Pancreas (tissue), 10 donors: ENCODE measurements around the gene ZNF184. TPM values are rescaled to one million over a fixed set of nuclear protein-coding genes. Genes with fewer than 3 reads are reported as not detected.
A peak's percentile ranks its signal among the peaks of the same experiment; 100 is the strongest.

Source experiments
- ATAC-seq, 4 donors: fragments of 200-7000 bp; cut with Tn5 transposase; one replicate each; pipeline versions ENCODE4 v1.8.0 to v1.9.1; 2020; ENCODE audit warnings: mild to moderate bottlenecking in 4 of 4, moderate library complexity in 4 of 4
- DNase-seq, 6 donors: peaks; one replicate each; pipeline ENCODE4 v3.0.0-alpha.2; 2020
- FAIRE-seq: peaks from 2 replicates; lab custom pipeline; 2012; peaks lifted over from hg19 to GRCh38; lab: Jason Lieb, UNC
- H3K27ac ChIP-seq, 4 donors: fragments of 200-600 bp; sonication (generic); 1 replicate in 3 of 4; 2 replicates in 1 of 4; pipeline versions ENCODE4 v1.5.0 to v1.8.0; 2020
- H3K27me3 ChIP-seq, 4 donors: fragments of 200-600 bp; one replicate each; pipeline ENCODE4 v1.8.0; 2021
- H3K36me3 ChIP-seq, 3 donors: fragments of 200-600 bp; sonication (generic) in 1 of 3; one replicate each; pipeline versions ENCODE4 v1.5.0 to v1.8.0; 2020 to 2021
- H3K4me1 ChIP-seq, 3 donors: fragments of 200-600 bp; one replicate each; pipeline ENCODE4 v1.8.0; 2021
- H3K4me3 ChIP-seq, 4 donors: fragments of 200-600 bp; sonication (generic) in 2 of 4; one replicate each; pipeline versions ENCODE4 v1.5.0 to v1.8.0; 2020 to 2021
- H3K9me3 ChIP-seq, 4 donors: fragments of 200-600 bp; one replicate each; pipeline ENCODE4 v1.8.0; 2021
- CTCF ChIP-seq, 4 donors: fragments of 200-600 bp; sonication (generic) in 3 of 4; IDR thresholded peaks; one replicate each; pipeline versions ENCODE4 v1.5.0 to v1.8.0; 2021; ENCODE audit warnings: antibody characterized with exemption in 4 of 4
- WGBS, 2 donors: extraction: QIAGEN DNeasy Blood & Tissue Kit; methylation state at CpG; one replicate each; pipeline ENCODE4 v1.1.7; 2013; 5-methylcytosine and 5-hydroxymethylcytosine counted together
- intact Hi-C, 3 donors: fragments of 100-400 bp; cut with DNase I; formaldehyde crosslinking; loops; one replicate each; pipeline versions ENCODE4 v1.11.1 to v1.14.2; 2022
- polyA plus RNA-seq, 2 donors: library from polyadenylated mRNA; stranded (reverse); fragments of 200-250 nt; gene quantifications; one replicate each; pipeline ENCODE4 v1.2.3, GENCODE V29; 2013
- total RNA-seq, 6 donors: library from RNA; stranded (reverse); fragmentation: NEBNext Ultra II Directional in 4 of 6; extraction: Animal tissue kit (Norgen Biotek cat#: 25700) in 4 of 6; gene quantifications; one replicate each; pipeline versions ENCODE4 v1.2.1 to v1.2.4, GENCODE V29; 2021 to 2023
- donor health status: healthy with polysubstance abuse.
- donor health status: DM: no; HTN: no; CAD: no; lungs with moderate emphysema.
- donor health status: DM: no; HTN: no; CAD: no.
- donor health status: control.
- donor health status: control.
- donor health status: Bipolar disorder and iron deficiency.
- donor health status: DM: yes; HTN: yes; CAD: no.
- donor health status: DM: no; HTN: no; CAD: no.
- donor health status: DM: no; HTN: no; CAD: no.
- donor health status: DM: yes; HTN: yes; CAD: no.

Gene ZNF184
- 1 to 10 TPM; 1.6 to 4.6 (median 2.6) TPM for total RNA-seq
- polyA plus RNA-seq, result 1 to 10 TPM; 1.1 to 1.9 TPM

- Histone ChIP-seq H3K9me3 (no peaks in the 10 kb centered on the region), H3K4me3 (peak within 1 kb of the TSS; percentile 52 to 86 (median 74)), H3K27ac (peak within 1 kb of the TSS; percentile 92 to 97 (median 95)), H3K36me3 (no peaks in the 10 kb centered on the region), H3K27me3 (no peaks in the 10 kb centered on the region), H3K4me1 (peaks cover 0 to 16% (median 0%) of the 10 kb centered on the region in 3 donors)
- intact Hi-C loops, result no loop called here
- no peak for TF ChIP-seq CTCF (IDR thresholded peaks at IDR 0.05)
- FAIRE-seq (peak; percentile 93), DNase-seq (peak; percentile 93 to 98 (median 97)), ATAC-seq (peak; percentile 95 to 99 (median 96))
- 1% methylated on average over 56 of the region's 56 CpGs for WGBS, 2 donors
Observed at GRCh38 chr6:27472617-27473400, at the start of gene ZNF184. TSS of gene ZNF184 (minus strand) at chr6:27473105. CDS start at chr6:27472294, 811 bp downstream.

GRCh38 chr6:27518881-27519795 lies 46.2 kb upstream of the ZNF184 start:
- FAIRE-seq, result peak; percentile 45
- 0 to 1% methylated on average over 42 of the region's 42 CpGs for WGBS, 2 donors

GRCh38 chr6:27517928-27518787 lies 45.3 kb upstream of the ZNF184 start:
- no peaks in the 10 kb centered on the region for H3K36me3 ChIP-seq
- FAIRE-seq (no peak), DNase-seq (no peak), ATAC-seq (peak; percentile 42 to 69 (median 64))
- peaks cover 0 to 20% (median 0%) of the 10 kb centered on the region in 4 donors for H3K27me3 ChIP-seq
- 18 to 21% methylated on average over 12 of the region's 12 CpGs for WGBS, 2 donors
- TF ChIP-seq CTCF (IDR thresholded peaks at IDR 0.05), result no peak
- intact Hi-C loops, result no loop called here
- peaks cover 0 to 8% (median 7%) of the 10 kb centered on the region in 3 donors for H3K4me1 ChIP-seq
- no peaks in the 10 kb centered on the region for H3K9me3 ChIP-seq
- H3K4me3 ChIP-seq, result peak overlapping the region in 3 of 4 donors; percentile 34 to 73 (median 67)
- peak overlapping the region in 2 of 4 donors; percentile 78 to 80 for H3K27ac ChIP-seq

More at GRCh38 chr6:27518881-27519795, 46.2 kb upstream of the ZNF184 start:
- peak overlapping the region; percentile 13 to 80 (median 64) for H3K27ac ChIP-seq
- H3K36me3 ChIP-seq, result no peaks in the 10 kb centered on the region
- intact Hi-C loops, result no loop called here
- peak overlapping the region; percentile 34 to 73 (median 56) for H3K4me3 ChIP-seq
- H3K27me3 ChIP-seq, result peaks cover 0 to 11% (median 0%) of the 10 kb centered on the region in 4 donors
- H3K4me1 ChIP-seq, result peaks cover 0 to 8% (median 7%) of the 10 kb centered on the region in 3 donors
- DNase-seq (peak; percentile 34 to 73 (median 56)), ATAC-seq (peak; percentile 91 to 95 (median 94))
- TF ChIP-seq CTCF (IDR thresholded peaks at IDR 0.05), result peak; percentile 12 to 43 (median 40)
- no peaks in the 10 kb centered on the region for H3K9me3 ChIP-seq

GRCh38 chr6:27517238-27517637 lies 44.3 kb upstream of the ZNF184 start:
- Histone ChIP-seq H3K4me1 (peaks cover 0 to 8% (median 7%) of the 10 kb centered on the region in 3 donors), H3K27ac (no peak overlapping the region), H3K27me3 (peaks cover 0 to 27% (median 0%) of the 10 kb centered on the region in 4 donors), H3K4me3 (no peak overlapping the region), H3K9me3 (no peaks in the 10 kb centered on the region), H3K36me3 (no peaks in the 10 kb centered on the region)
- WGBS, 2 donors, result 73 to 75% methylated on average over 5 of the region's 5 CpGs
- intact Hi-C loops, result no loop called here
- DNase-seq (no peak), FAIRE-seq (no peak), ATAC-seq (no peak)
- TF ChIP-seq CTCF (IDR thresholded peaks at IDR 0.05), result no peak
